Bronchial epithelial cell (primary cell): ENCODE data around the gene UBE2V1. TPM values are rescaled to one million over a fixed set of nuclear protein-coding genes. Genes with fewer than 3 reads are reported as not detected.
"Not testable (repeated sequence)": the region's sequence is repeated elsewhere in the genome, so short reads cannot be mapped to it uniquely, and the experiment has no call there.

Source experiments
- DNase-seq: peaks from one replicate; pipeline ENCODE4 v3.0.0-alpha.2; 2010; ENCODE audit warnings: low read depth
- FAIRE-seq: peaks from 2 replicates; lab custom pipeline; 2011; peaks lifted over from hg19 to GRCh38; lab: Jason Lieb, UNC
- H3K27me3 ChIP-seq: 2 replicates; pipeline ENCODE4 v1.5.1; 2011; ENCODE audit warnings: low read length; ENCODE audit not compliant: control insufficient read depth, insufficient read depth
- H3K36me3 ChIP-seq: 2 replicates; pipeline ENCODE4 v1.5.1; 2011; ENCODE audit warnings: low read length; ENCODE audit not compliant: control insufficient read depth, insufficient read depth
- H3K4me3 ChIP-seq: 2 replicates; pipeline ENCODE4 v1.5.1; 2011; ENCODE audit warnings: mild to moderate bottlenecking, low read depth, low read length, control low read depth
- CTCF ChIP-seq: IDR thresholded peaks from 2 replicates; pipeline ENCODE4 v1.5.1; 2011; ENCODE audit warnings: mild to moderate bottlenecking, moderate library complexity, low read length, control low read depth, inconsistent platforms; ENCODE audit not compliant: insufficient read depth, severe bottlenecking
- total RNA-seq: library from RNA; depleted of rRNA; stranded (reverse); fragments of >200 nt; gene quantifications from 2 replicates; pipeline ENCODE4 v1.2.1, GENCODE V29; 2014

The UBE2V1 gene
- total RNA-seq, 1 donor from 2014 or later = 18.4 TPM

GRCh38 chr20:50067461-50067860 is 45.5 kb downstream of the UBE2V1 start:
- FAIRE-seq (no peak), DNase-seq (no peak)
- H3K4me3 ChIP-seq = no peak overlapping the region
- no peak for TF ChIP-seq CTCF
- H3K27me3 ChIP-seq = no peaks in the 10 kb centered on the region
- H3K36me3 ChIP-seq = no peaks in the 10 kb centered on the region

- no peaks in the 10 kb centered on the region for H3K36me3 ChIP-seq
- DNase-seq (no peak), FAIRE-seq (no peak)
- H3K27me3 ChIP-seq = no peaks in the 10 kb centered on the region
- no peak for TF ChIP-seq CTCF
- H3K4me3 ChIP-seq = no peak overlapping the region
Measured at GRCh38 chr20:50067018-50067417, 45.9 kb downstream of the UBE2V1 start.

DNA sequence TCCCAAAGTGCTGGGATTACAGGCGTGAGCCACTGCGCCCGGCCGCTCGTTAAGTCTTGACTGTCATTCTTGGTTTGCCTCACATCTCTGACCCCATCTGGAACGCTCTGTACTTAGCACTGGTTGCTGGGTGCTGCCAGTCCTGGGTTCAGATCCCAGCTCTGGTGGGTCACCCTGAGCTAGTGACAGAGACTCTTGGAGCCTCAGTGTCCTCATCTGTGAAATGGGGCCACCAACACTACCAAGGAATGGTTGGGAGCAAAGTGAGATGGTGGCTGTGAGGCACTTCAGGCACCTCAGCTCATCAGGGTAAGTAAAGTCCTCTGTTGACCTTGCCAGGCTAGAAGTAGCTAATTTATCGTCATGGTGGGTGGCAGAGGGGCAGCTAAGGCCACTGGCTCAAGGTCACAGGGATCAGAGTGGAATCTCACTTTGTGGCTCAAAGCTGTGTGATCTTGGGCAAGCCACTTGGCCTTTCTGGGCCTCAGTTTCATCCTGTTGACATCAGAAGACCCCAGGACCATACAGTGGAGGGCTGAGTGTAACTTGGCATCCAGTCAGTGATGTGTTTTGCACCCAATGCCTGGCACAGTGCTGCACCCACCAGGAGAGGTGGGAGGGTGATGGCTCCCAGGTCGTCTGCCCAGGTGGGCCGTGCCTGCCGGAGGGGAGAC is 46.7 kb downstream of the UBE2V1 start:
- no peak for TF ChIP-seq CTCF
- no peak for FAIRE-seq
- H3K4me3 ChIP-seq = no peak overlapping the region
- no peaks in the 10 kb centered on the region for H3K36me3 ChIP-seq
- no peaks in the 10 kb centered on the region for H3K27me3 ChIP-seq
- DNase-seq = no peak

GRCh38 chr20:50065325-50065615 is 47.7 kb downstream of the UBE2V1 start:
- FAIRE-seq (no peak), DNase-seq (no peak)
- Histone ChIP-seq H3K36me3 (no peaks in the 10 kb centered on the region), H3K4me3 (no peak overlapping the region), H3K27me3 (no peaks in the 10 kb centered on the region)
- TF ChIP-seq CTCF = no peak

- DNase-seq, FAIRE-seq, H3K36me3 ChIP-seq, H3K27me3 ChIP-seq, H3K4me3 ChIP-seq: not testable (repeated sequence)
Measured at GRCh38 chr20:50063763-50064162, 49.2 kb downstream of the UBE2V1 start.

GRCh38 chr20:50062006-50062838 is 50.7 kb downstream of the UBE2V1 start:
- H3K4me3 ChIP-seq = no peak overlapping the region
- FAIRE-seq (no peak), DNase-seq (no peak)
- no peak for TF ChIP-seq CTCF
- H3K27me3 ChIP-seq = no peaks in the 10 kb centered on the region
- no peaks in the 10 kb centered on the region for H3K36me3 ChIP-seq
